ENCODE results near the gene TMEM170B.

TMEM170B gene

DNA sequence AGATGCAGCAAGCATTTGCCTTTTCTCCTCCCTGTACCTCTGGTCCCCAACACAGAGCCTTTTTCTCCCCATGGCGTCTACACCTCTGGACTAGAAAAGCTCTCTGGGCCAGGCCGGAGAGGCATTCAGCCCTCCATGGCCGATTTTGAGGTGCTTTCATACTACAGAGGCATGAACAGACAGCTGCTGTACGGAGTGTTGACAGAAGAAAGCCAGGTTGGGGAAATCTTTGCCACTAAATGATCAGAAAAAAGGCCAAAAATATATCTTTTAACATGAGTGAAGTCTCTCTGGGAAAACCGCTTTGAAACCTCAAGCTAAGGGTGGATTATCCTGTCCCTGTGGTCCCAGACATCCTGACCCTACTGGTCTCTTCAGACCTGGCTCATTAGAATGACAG lies 94.0 kb downstream of the TMEM170B start:
- no peaks in the 10 kb centered on the region for H3K36me3 ChIP-seq (ENCODE audit: insufficient read depth, low read length)
- H3K4me1 ChIP-seq (ENCODE audit: insufficient read depth, low read length, severe bottlenecking) = no peaks in the 10 kb centered on the region
- no peaks in the 10 kb centered on the region for H3K27me3 ChIP-seq (ENCODE audit: insufficient read depth, low read length)
- no peaks in the 10 kb centered on the region for H3K9me3 ChIP-seq (ENCODE audit: low read length)
- H3K4me2 ChIP-seq (ENCODE audit: low read length) = no peak overlapping the region
- H2AFZ ChIP-seq (ENCODE audit: low read length) = no peak overlapping the region
- H3K27ac ChIP-seq (ENCODE audit: low read depth, low read length, poor library complexity, severe bottlenecking) = no peak overlapping the region
- H3K79me2 ChIP-seq (ENCODE audit: insufficient read depth, low read length) = no peaks in the 10 kb centered on the region
- H3K9me2 ChIP-seq (ENCODE audit: low read depth, low read length) = no peaks in the 10 kb centered on the region
- no peak for TF ChIP-seq EZH2 (IDR thresholded peaks at IDR 0.05; ENCODE audit: borderline replicate concordance, low read length)
- TF ChIP-seq CTCF (IDR thresholded peaks at IDR 0.05; ENCODE audit: low read length) = no peak
- H3K4me3 ChIP-seq (ENCODE audit: low read depth, low read length, poor library complexity, severe bottlenecking) = no peak overlapping the region
- H4K20me1 ChIP-seq (ENCODE audit: insufficient read depth, low read length) = no peaks in the 10 kb centered on the region
- no peaks in the 10 kb centered on the region for H3F3A ChIP-seq (ENCODE audit: insufficient read depth, low read length)
- no peak overlapping the region for H3K9ac ChIP-seq (ENCODE audit: low read length)

DNA sequence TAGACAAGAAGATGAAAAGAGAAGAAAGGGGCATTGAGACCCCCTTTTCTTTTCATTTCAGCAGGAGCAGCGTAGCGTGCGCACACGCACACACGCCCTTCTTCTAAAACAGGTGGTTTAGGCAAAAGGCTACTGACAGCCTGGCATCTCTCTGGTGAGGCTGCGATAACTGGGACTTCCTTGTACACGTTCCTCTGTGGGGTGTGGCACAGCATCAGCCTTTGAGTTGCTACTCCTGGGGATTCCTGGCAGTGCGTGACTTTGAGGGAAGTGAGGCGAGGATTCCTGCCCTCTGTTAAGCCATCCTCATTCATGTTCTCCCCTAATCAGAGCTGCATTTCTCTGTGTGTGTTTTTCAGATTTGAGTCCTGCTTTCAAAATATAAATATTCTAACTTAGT lies 94.7 kb downstream of the TMEM170B start:
- Histone ChIP-seq H3F3A (ENCODE audit: insufficient read depth, low read length) (no peaks in the 10 kb centered on the region), H3K4me3 (ENCODE audit: low read depth, low read length, poor library complexity, severe bottlenecking) (no peak overlapping the region), H3K9me3 (ENCODE audit: low read length) (no peaks in the 10 kb centered on the region), H3K27ac (ENCODE audit: low read depth, low read length, poor library complexity, severe bottlenecking) (no peak overlapping the region), H3K4me1 (ENCODE audit: insufficient read depth, low read length, severe bottlenecking) (no peaks in the 10 kb centered on the region), H3K27me3 (ENCODE audit: insufficient read depth, low read length) (no peaks in the 10 kb centered on the region), H3K9ac (ENCODE audit: low read length) (no peak overlapping the region), H3K79me2 (ENCODE audit: insufficient read depth, low read length) (no peaks in the 10 kb centered on the region), H3K4me2 (ENCODE audit: low read length) (no peak overlapping the region), H4K20me1 (ENCODE audit: insufficient read depth, low read length) (no peaks in the 10 kb centered on the region), H2AFZ (ENCODE audit: low read length) (no peak overlapping the region), H3K36me3 (ENCODE audit: insufficient read depth, low read length) (no peaks in the 10 kb centered on the region), H3K9me2 (ENCODE audit: low read depth, low read length) (no peaks in the 10 kb centered on the region)
- TF ChIP-seq CTCF (IDR thresholded peaks at IDR 0.05; ENCODE audit: low read length) (no peak), EZH2 (IDR thresholded peaks at IDR 0.05; ENCODE audit: borderline replicate concordance, low read length) (no peak)

- Histone ChIP-seq H3K4me1 (ENCODE audit: insufficient read depth, low read length, severe bottlenecking) (no peaks in the 10 kb centered on the region), H2AFZ (ENCODE audit: low read length) (no peak overlapping the region), H3K4me3 (ENCODE audit: low read depth, low read length, poor library complexity, severe bottlenecking) (no peak overlapping the region), H4K20me1 (ENCODE audit: insufficient read depth, low read length) (no peaks in the 10 kb centered on the region), H3F3A (ENCODE audit: insufficient read depth, low read length) (no peaks in the 10 kb centered on the region), H3K27me3 (ENCODE audit: insufficient read depth, low read length) (0 out of 2 replicates have a peak, but pooled peaks cover under 1% of the 10 kb centered on the region), H3K9ac (ENCODE audit: low read length) (no peak overlapping the region), H3K4me2 (ENCODE audit: low read length) (no peak overlapping the region), H3K27ac (ENCODE audit: low read depth, low read length, poor library complexity, severe bottlenecking) (no peak overlapping the region), H3K9me2 (ENCODE audit: low read depth, low read length) (no peaks in the 10 kb centered on the region), H3K9me3 (ENCODE audit: low read length) (no peaks in the 10 kb centered on the region), H3K36me3 (ENCODE audit: insufficient read depth, low read length) (no peaks in the 10 kb centered on the region), H3K79me2 (ENCODE audit: insufficient read depth, low read length) (no peaks in the 10 kb centered on the region)
- TF ChIP-seq EZH2 (IDR thresholded peaks at IDR 0.05; ENCODE audit: borderline replicate concordance, low read length) (no peak), CTCF (IDR thresholded peaks at IDR 0.05; ENCODE audit: low read length) (no peak)
Observed at GRCh38 chr6:11632795-11633511, 95.4 kb downstream of the TMEM170B start.

Data from OCI-LY1 (cell line).